ENCODE results near the gene CCR5AS.
"Not testable (repeated sequence)": the region's sequence is repeated elsewhere in the genome, so short reads cannot be mapped to it uniquely, and the experiment has no call there.

Gene CCR5AS

DNA sequence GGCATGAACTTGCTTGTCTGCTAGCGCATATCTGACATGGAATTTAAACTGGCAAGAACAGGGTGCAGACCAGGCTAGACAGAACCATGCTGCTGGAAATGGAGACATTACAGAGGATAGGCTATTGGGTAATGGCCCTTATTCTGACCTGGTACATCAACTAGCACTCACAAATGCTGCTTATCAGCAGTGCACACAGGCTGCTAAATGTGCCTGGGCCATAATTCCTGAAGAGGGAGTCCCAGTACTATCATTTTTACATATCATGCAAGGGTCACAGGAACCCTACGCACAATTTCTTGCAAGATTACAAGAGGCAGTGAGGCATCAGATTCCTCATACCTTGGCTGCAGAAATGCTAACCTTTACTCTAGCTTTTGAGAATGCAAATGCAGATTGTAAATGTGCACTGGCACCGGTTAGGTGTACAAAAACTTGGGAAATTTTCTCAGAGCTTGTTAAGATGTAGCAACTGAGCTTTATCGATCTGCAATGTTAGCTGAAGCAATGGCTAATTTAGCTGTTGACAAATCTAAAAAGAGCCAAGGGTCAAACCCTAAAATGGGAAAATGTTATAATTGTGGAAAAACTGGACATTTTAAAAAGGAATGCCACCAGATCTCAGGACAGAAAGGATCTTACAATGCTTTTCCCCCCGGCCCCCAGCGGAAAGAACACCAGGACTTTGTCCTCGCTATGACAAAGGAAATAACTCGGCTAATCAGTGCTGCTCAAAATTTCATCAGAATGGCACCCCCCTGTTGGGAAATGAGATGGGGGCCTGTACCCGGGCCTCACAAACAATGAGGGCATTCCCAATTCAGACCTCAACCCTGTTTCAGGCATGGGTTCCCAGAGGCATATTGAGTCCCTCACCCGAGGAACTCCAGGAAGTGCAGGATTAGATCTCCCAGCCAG, 21.3 kb upstream of the CCR5AS start:
- DNase-seq = no peak

DNA sequence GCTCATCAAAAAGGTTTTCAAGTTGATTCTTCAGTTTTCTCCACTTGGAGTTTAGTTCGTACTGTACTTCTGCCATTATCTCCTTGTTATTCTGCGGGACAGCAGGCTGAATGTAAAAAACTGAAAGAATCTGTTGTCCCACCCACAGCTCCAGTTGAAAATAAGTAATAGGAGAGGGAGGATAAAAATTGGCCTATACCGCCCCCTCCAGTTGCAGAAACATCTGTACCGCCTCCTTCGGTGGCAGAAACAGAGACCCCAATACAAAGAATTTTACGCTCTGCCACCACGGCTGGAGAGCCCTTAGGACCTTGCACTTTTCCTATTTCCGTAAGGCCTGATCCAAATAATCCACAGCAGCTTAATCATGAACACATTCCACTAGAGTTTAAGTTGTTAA, 20.5 kb upstream of the CCR5AS start:
- DNase-seq = not testable (repeated sequence)

DNA sequence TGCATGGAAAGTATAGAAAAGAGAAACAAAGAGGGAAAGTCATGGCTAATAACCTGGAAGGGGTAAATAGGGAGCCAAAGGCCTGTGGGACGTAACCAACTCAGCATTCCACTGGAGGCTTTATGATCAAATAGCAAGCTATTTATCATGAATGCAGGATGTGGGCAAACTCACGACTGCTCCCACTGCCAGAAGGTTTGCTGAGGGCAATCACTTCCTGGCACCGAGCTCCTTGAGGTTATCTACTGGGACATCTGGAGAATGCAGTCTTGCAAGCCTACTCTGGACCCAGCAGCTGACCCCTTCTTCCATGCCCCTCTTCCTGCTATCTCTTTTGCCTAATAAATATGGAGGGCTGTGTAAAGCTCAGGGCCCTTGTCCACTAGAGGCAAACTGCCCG, 19.6 kb upstream of the CCR5AS start:
- not testable (repeated sequence) for DNase-seq

DNA sequence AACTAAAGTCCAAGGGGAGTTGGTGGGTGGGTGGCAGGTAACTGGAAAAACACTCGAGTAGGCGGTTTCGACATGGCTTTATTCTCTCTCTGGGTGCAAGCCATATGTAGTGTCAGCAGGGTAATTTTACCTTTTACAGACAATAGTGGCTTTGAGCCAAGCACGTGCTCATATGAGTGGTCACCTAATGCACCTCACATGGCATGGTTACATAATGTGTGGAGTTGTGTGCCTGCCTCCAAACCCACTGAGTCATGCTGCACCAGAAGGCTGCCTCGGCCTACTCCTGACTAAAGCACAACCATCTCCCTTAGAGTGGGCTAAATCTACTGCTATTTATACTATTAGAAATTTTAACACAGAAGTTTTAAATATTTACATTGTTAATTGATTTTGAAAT, 16.7 kb upstream of the CCR5AS start:
- no peak for DNase-seq

DNA sequence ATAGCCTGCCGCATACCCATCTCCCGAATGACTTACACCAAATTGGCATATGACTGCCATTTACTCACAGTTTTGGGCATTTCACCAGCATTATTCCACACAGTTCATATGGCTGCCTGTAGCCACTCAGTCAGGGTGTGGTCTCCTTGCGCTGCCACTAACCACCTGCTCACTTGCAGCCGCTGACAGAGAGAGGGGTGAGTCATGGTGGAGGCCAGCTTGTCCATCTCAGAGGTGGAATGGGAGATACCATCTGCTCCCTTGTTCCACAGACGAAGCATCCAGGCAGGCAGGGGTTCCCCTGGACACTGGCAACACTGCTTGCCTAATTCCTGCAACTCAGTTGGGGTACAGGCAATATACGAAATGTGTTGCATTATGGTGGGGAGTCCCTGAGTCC, 15.8 kb upstream of the CCR5AS start:
- DNase-seq = no peak

DNA sequence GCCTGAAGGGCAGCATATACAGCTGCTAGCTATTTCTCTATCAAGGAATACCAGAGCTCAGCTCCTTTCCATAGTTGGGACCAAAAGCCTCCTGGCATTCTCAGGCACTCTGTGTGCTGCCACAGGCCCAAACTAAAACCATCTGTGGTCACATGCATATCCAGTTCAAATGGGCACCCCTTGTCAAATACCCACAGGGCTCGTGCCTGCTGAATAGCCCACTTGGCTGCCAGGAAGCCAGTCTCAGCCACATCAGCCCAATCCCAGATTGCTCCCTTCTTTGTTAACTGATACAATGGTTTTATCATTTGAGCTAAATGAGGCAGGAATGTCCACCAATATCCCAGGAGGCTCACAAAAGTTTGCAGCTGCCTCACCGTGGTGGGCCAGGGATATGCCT, 14.1 kb upstream of the CCR5AS start:
- no peak for DNase-seq

DNA sequence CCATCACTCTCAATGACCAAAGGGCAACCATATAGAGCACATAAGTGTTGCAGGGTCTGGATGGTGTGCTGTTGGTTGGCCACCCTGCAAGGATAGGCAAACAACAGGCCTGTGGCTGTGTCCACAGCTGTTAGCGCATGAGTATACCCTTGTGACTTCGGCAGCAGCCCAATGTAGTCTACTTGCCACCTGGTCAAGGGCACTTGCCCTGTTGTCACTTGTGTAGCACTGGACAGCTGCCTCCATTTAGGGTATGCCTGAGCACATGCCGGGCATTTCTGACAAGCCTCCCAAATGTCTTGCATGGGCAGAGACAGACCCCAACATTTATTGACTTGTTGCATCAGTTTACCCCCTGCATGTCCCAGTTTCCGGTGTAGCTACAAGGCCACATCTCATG, 12.9 kb upstream of the CCR5AS start:
- no peak for DNase-seq

DNA sequence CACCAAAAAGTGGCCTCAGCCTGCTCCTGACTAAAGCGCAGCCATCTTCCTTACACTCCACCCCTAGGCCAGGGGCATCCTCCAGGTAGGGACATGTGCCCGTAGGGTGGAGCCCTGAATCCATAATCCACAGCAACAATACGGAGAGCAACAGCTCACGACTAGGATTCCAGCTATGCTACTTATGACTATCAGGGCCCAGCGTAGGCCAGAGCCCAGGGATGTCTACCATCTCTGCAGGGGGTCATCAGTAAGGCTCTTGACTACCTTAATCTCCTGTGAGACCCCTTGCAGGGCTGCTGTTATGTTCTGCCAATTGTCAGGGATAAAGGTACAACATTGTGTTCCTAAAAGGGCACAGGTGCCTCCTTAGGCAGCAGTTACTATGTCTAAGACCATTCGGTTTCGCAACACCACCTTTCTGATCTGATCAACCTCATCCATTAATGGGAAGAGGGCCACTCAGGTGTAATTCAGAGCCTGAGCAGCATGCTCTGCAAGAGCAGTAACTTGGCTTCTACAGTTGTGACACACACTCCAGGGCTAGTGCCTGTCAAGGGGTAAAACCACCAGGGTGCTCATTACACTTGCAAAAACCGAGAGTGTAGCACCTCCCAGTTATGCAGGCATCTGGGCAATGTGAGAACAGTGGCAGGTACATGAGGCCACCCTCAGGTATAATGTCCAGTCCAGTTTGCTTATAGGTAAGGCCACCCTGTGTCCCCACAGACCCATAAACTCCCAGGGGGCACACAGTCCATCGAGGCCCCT, 11.2 kb upstream of the CCR5AS start:
- no peak for DNase-seq

DNA sequence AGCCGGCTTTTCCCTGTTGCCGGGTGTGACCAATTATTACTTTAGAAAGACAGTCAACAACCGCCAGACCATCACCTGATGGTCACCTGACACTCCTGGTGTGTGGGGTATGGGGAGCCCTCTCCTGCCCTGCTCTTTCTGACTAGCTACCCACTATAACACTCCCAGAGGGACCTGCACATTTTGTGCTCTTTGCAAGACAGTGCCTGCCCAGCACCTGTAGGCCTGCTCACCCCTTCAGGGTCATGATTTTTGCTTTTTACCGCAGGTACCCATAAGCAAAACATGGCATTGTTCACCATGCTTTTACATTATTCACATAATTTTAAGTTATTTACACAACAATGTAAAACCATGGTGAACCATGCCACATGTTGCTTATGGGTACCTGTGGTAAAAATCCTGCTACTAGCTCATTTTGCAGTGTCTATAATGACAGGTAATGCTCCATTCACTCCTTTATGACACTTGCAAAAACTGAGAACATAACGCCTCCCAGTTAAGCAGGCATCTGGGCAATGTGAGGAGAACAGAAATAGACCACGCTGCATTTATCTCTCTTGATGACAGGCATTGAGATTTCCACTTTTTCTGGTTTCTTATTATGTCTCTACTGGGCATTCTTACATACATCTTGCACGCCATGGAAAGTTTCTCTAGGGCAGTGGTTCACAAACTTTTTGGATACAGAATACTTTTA, 10.1 kb upstream of the CCR5AS start:
- no peak for DNase-seq

DNA sequence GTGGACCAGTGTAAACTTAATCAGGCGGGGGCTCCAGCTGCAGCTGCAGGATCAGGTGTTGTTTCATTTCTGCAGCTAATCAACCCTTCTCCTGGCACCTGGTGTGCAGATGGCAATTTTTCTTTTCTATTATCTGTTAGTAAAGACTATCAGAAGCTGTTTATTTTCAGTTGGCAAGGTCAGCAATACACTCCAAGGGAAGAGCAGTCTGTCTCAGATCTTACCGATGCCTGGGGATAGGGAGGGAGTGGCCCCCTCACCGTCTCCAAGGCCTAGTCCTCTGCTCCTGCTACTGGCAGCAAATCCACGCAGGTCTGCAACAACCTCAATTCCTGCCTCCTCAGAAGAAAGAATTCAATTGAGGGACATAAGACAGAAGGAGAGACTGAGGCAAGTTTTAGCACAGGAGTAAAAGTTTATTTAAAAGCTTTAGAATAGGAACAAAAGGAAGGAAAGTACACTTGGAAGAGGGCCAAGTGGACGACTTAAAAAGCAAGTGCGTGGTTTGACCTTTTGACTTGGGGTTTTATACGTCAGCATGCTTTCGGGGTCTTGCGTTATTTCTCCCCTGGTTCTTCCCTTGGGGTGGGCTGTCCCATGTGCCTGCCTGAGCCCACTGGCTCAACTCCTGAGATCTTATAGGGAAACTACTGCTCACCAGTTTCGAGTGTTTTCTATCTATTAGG, 9.4 kb upstream of the CCR5AS start:
- DNase-seq = no peak

DNA sequence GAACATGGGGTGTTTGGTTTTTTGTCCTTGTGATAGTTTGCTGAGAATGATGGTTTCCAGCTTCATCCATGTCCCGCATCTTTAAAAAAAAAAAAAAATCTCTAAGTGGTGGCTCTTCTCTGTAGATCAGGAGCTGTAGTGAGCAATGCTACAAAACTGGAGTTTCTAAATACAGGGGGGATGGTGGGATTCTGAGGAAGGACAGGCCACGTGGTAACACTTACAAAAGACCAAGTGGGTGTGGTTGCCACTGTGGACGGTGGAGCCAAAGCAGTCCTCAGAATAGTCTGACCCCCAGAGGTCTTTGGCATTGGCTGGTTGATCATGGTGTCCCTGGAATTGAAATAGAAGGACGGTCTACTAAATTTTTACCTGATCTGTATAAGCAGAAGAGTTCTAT, 7.9 kb upstream of the CCR5AS start:
- no peak for DNase-seq

DNA sequence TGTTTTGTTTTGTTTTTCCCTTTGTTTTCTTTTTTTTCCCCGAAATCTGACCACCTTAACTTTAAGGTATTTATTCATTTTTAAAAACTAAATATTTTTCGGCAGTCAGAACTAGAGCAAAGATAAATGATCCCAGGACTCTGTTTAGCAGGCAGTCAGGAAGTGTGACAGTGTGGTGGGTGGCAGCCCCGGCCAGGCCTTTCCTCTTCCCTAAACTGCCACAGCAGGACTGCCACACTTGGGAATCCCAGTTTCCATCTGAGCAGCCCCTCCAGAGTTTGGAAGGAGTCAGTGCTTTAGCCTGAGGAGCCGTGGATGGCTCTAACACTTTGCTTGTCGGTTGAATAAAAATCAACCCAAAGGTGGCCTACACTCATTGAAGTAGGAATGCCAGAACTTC, 7.1 kb upstream of the CCR5AS start:
- DNase-seq = no peak

DNA sequence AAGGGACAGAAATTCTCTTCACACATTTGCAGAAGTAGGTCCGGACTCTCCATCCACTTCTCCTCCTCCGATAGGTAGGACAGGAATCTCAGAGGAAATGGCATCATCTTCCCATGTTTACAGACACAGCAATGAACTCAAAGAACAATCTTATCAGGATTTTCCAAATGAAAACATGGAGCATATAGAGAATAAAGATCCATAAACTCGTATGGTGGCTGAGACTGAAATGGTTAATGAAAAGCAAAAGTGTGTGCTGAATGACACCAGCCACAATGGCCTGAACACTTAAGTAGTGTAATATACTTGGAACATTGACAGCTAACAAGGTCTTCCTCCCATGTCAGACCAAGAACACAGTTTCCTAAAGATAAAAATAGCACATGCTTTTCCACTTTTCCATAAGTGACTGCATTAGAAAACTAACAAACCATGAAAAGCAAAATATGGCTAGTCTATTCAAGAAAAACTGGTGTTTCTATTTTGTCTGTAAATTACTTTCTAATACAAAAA, 6.0 kb upstream of the CCR5AS start:
- no peak for DNase-seq

DNA sequence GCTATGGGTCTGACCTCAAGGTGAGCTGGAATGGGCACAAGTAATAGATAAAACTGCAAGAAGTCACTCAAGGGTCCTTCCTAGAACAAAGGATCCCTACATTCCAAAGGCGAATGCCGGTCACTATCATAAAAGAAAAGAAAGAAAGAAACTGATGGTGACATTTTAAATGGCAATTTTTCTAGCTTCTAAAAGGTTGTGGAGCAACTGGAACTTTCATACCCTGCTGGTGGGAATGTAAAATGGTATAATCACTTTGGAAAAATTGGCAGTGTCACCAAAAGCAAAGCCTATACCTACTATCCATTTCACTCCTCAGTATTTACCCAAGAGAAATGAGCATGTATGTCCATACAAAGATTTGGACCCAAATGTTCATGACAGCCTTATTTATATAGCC, 4.4 kb upstream of the CCR5AS start:
- no peak for DNase-seq

DNA sequence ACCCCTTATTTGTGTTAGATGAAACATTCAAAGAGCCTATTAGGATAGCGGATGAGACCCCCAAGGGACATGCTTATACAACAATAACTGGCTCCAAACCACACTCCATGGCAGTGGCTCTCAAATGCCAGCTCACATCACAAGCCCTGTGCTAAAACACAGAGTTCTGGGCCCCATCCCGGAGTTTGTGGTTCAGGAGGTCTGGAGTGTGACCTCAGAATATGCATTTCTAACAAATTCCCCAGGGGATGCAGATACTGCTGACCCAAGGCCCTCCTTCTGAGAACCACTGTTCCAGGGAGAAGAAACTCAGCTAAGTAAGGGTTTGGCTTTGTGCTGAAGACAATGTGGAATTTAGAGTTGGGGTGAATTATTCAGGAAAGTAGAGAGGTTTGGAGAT, 3.8 kb upstream of the CCR5AS start:
- DNase-seq = no peak

DNA sequence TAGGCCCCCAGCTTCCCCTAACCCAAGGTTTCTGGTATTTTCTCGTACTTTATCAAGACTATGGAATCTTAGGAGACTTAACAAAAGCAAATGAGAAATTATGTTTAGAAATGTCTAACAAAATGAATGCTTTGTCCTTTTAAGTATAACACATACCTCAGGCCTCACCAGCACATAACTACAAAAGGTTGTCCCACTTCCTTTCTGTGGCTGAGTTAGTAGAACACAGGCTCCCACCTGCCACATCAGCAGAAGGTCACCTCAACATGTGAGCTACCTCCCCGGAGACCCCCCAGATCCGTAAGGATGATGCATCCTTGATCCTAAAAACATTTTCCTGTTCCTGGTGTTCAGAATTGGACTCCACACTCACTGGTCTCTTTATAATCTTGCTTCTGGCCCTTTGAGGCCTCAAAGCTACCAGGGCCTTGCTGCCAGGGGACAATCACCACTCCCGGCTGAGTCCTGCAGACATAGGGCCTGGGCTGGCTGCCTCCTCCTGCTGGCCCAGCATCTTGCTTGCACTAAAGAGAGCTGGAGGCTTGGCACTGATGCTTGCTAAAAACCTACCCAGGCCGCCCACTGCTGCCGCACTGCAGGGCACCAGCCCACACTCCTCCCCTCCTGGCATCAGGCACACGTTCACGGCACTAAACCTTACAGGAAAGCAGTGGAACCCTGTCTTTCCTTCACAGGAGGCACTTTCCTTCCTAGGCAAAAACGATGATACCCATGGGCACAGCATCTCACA, 3.0 kb upstream of the CCR5AS start:
- no peak for DNase-seq

DNA sequence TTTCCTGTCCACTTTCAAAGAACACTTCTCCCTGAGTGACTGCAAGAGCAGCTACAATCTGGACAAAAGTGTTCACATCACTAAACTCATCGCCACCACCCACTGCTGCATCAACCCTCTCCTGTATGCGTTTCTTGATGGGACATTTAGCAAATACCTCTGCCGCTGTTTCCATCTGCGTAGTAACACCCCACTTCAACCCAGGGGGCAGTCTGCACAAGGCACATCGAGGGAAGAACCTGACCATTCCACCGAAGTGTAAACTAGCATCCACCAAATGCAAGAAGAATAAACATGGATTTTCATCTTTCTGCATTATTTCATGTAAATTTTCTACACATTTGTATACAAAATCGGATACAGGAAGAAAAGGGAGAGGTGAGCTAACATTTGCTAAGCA, 2.0 kb upstream of the CCR5AS start:
- no peak for DNase-seq

DNA sequence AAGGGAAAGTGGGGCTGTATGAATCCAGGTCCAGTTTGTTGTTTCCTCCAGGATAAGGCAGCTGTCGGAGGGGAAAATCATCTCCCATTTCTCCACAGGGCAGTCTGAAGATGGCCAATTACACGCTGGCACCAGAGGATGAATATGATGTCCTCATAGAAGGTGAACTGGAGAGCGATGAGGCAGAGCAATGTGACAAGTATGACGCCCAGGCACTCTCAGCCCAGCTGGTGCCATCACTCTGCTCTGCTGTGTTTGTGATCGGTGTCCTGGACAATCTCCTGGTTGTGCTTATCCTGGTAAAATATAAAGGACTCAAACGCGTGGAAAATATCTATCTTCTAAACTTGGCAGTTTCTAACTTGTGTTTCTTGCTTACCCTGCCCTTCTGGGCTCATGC, 1.1 kb upstream of the CCR5AS start:
- DNase-seq = no peak

DNA sequence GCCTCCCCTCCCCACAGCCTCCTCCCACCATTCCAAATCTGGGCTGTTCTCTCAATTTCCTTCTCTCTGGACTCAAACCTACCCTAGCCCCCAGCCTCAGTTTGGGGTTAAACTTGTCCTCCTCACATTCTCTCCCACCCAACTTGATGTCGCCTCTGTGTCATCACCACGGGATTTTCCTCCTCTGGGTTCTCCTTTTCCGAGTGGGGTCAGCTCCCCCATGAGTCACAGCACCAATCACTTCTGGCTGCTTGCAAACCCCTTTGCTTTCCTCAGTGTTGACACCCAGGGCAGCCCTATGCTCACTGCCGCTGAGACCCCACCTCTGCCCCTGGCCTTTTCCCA, 451 bp downstream of the CCR5AS start:
- DNase-seq = no peak

DNA sequence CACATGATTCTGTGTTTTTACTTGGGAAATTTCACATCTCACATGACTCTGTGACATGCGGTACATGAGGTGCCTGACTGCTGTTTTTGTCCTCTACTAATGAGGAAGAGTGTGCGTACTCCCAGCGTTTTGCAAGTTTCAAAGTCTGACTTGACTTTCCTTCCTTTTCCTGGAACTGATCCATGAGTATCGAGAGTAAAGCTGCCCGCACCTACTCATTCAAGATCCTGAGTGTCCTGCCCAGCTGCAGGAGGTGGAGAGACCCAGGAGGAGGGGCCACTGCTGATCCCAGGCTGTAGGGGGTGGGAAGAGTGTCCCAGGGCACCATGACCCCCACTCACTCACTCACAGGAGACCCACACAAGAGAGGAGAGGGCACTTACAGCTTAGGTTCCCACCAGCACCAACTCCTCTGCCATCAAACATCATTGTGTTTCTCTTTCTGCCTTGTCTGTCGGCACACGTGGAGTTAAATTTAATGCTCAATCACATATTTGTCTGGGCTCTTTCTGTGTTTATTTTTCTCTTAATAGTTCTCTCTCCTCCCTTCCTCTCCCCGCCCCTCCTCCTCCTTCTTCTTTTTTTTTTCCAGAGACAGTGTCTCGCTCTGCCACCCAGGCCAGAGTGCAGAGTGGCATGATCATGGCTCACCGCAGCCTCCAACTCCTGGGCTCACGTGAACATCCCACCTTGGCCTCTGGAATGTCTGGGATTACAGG, 1.4 kb downstream of the CCR5AS start:
- no peak for DNase-seq

DNA sequence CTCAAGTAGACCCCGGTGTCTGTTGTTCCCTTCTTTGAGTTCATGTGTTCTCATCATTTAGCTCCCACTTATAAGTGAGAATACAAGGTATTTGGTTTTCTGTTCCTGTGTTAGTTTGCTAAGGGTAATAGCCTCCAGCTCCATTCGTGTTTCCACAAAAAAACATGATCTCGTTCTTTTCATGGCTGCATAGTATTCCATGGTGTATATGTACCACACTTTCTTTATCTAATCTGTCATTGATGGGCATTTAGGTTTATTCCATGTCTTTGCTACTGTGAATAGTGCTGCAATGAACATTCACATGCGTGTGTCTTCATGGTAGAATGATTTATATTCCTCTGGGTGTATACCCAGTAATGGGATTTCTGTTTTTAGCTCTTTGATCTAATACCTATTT, 4.0 kb downstream of the CCR5AS start:
- DNase-seq = not testable (repeated sequence)

DNA sequence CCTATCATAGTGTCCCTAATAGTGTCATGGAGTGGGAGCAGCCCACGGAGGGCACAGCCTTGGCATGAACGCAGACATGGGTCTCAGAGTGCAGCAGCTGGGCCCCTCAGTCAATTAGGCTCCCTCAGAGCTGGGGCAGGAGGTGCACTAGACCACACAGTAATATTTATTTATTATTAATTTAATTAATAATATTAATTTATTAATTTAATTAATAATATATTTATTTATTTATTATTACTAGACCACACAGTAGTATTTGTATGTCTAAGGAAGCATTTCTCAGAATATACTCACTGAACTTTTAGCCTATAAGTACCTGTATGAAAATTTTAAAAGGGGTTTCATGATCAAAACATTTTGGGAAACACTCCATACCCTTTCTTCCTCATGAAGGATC, 5.3 kb downstream of the CCR5AS start:
- DNase-seq = no peak

Data from stimulated activated naive CD4-positive, alpha-beta T cell (primary cell).